Upper lobe of left lung (tissue), 6 donors: ENCODE data around the gene PTPRJ. TPM values are rescaled to one million over a fixed set of nuclear protein-coding genes. Genes with fewer than 3 reads are reported as not detected.
"Not testable (repeated sequence)": the region's sequence is repeated elsewhere in the genome, so short reads cannot be mapped to it uniquely, and the experiment has no call there.

Experiments used
- ATAC-seq, 2 donors: fragments of 200-7000 bp; cut with Tn5 transposase; one replicate each; pipeline ENCODE4 v1.9.1; 2022; ENCODE audit warnings: mild to moderate bottlenecking in 2 of 2, moderate library complexity in 2 of 2; ENCODE audit not compliant: low FRiP score in 2 of 2
- DNase-seq, 2 donors: peaks; one replicate each; pipeline ENCODE4 v3.0.0-alpha.2; 2019 to 2020
- H3K27ac ChIP-seq, 4 donors: fragments of 200-600 bp; sonication (generic); one replicate each; pipeline ENCODE4 v1.5.1; 2016 to 2019
- H3K27me3 ChIP-seq, 4 donors: fragments of 200-600 bp; sonication (generic); one replicate each; pipeline ENCODE4 v1.5.1; 2017 to 2019
- H3K36me3 ChIP-seq, 4 donors: fragments of 200-600 bp; sonication (generic); one replicate each; pipeline ENCODE4 v1.5.1; 2016 to 2019
- H3K4me1 ChIP-seq, 4 donors: fragments of 200-600 bp; sonication (generic); one replicate each; pipeline ENCODE4 v1.5.1; 2018 to 2019
- H3K4me3 ChIP-seq, 4 donors: fragments of 200-600 bp; sonication (generic); one replicate each; pipeline ENCODE4 v1.5.1; 2017 to 2019; ENCODE audit warnings: mild to moderate bottlenecking in 2 of 4, moderate library complexity in 1 of 4
- H3K9me3 ChIP-seq, 4 donors: fragments of 200-600 bp; sonication (generic); one replicate each; pipeline ENCODE4 v1.5.1; 2018 to 2019
- CTCF ChIP-seq, 6 experiments: fragments of 450-650 bp in 4 of 6; fragments of 200-600 bp in 2 of 6; sonication (generic) in 2 of 6; IDR thresholded peaks; one replicate each; pipeline ENCODE4 v1.5.1; 2016 to 2019; ENCODE audit warnings: antibody characterized with exemption in 6 of 6
- EP300 ChIP-seq, 4 donors: sonication (generic); formaldehyde crosslinking; IDR thresholded peaks; one replicate each; pipeline ENCODE4 v1.5.1; 2017; ENCODE audit warnings: antibody characterized with exemption in 4 of 4, control low read depth in 2 of 4
- POLR2A ChIP-seq, 4 donors: fragments of 450-650 bp; IDR thresholded peaks; one replicate each; pipeline ENCODE4 v1.5.1; 2016 to 2017; ENCODE audit warnings: antibody characterized with exemption in 4 of 4, mild to moderate bottlenecking in 2 of 4
- POLR2AphosphoS5 ChIP-seq, 2 donors: sonication (generic); formaldehyde crosslinking; IDR thresholded peaks; one replicate each; pipeline ENCODE4 v1.5.1; 2017; ENCODE audit warnings: antibody characterized with exemption in 2 of 2
- WGBS, 2 donors: methylation state at CpG; one replicate each; pipeline ENCODE4 v1.1.5; 2017 to 2018; 5-methylcytosine and 5-hydroxymethylcytosine counted together
- total RNA-seq, 6 donors: library from RNA; depleted of rRNA in 4 of 6; stranded (reverse); fragments of >200 nt in 4 of 6; gene quantifications; one replicate each; pipeline versions ENCODE4 v1.1.0 to v1.2.1, GENCODE V29; 2016 to 2021
- donor health status: DM: no; HTN: no; CAD: no; lungs with moderate emphysema.
- donor health status: DM: no; HTN: yes; CAD: no; lungs with severe emphysema.

Gene PTPRJ
- total RNA-seq, 6 donors from 2014 or later, result 17.9 to 50.4 (median 32.9) TPM

- TF ChIP-seq CTCF (IDR thresholded peaks at IDR 0.05) (no peak), EP300 (IDR thresholded peaks at IDR 0.05) (no peak), POLR2AphosphoS5 (IDR thresholded peaks at IDR 0.05) (no peak), POLR2A (IDR thresholded peaks at IDR 0.05) (no peak)
- no peaks in the 10 kb centered on the region for H3K4me1 ChIP-seq
- no peaks in the 10 kb centered on the region for H3K9me3 ChIP-seq
- no peak overlapping the region for H3K4me3 ChIP-seq
- no peaks in the 10 kb centered on the region for H3K27me3 ChIP-seq
- no peaks in the 10 kb centered on the region for H3K36me3 ChIP-seq
- no peak for ATAC-seq
- no peak overlapping the region for H3K27ac ChIP-seq
- DNase-seq, result no peak
Measured at GRCh38 chr11:48184452-48184851, 204.1 kb downstream of the PTPRJ start.

- not testable (repeated sequence) for H3K27ac ChIP-seq, H3K27me3 ChIP-seq, H3K4me3 ChIP-seq, H3K9me3 ChIP-seq, H3K36me3 ChIP-seq, DNase-seq, ATAC-seq, H3K4me1 ChIP-seq
- 51 to 72% methylated on average over 7 to 10 of the region's 10 CpGs for WGBS, 2 donors
Measured at GRCh38 chr11:48190906-48191654, 210.7 kb downstream of the PTPRJ start.

DNA sequence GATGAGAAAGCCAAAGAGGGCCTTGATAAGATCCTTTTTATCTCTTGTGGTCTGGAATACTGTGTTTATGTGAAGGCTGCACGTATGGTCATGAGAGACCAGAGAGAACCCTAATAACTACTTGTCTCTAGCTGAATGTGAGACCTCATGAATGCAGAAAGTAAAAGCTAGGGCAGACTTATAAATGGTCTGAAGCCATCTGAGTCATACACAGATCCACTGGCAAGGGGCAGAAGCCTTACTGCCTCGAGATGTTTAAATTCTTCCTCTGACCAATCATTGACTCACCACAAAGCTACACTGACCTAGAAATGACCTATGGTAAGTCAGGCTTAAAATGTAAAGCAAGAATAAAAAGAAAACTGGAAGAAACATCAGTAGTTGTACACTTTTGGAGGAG lies 213.5 kb downstream of the PTPRJ start:
- H3K4me3 ChIP-seq, result no peak overlapping the region
- H3K36me3 ChIP-seq, result no peaks in the 10 kb centered on the region
- DNase-seq (no peak), ATAC-seq (no peak)
- 67 to 69% methylated on average over 2 of the region's 2 CpGs for WGBS, 2 donors
- TF ChIP-seq POLR2AphosphoS5 (IDR thresholded peaks at IDR 0.05), result no peak
- TF ChIP-seq EP300 (IDR thresholded peaks at IDR 0.05), result no peak
- no peak for TF ChIP-seq POLR2A (IDR thresholded peaks at IDR 0.05)
- no peak for TF ChIP-seq CTCF (IDR thresholded peaks at IDR 0.05)
- peaks cover 0 to 9% (median 0%) of the 10 kb centered on the region in 4 donors for H3K9me3 ChIP-seq
- no peak overlapping the region for H3K27ac ChIP-seq
- no peaks in the 10 kb centered on the region for H3K27me3 ChIP-seq
- H3K4me1 ChIP-seq, result no peaks in the 10 kb centered on the region

DNA sequence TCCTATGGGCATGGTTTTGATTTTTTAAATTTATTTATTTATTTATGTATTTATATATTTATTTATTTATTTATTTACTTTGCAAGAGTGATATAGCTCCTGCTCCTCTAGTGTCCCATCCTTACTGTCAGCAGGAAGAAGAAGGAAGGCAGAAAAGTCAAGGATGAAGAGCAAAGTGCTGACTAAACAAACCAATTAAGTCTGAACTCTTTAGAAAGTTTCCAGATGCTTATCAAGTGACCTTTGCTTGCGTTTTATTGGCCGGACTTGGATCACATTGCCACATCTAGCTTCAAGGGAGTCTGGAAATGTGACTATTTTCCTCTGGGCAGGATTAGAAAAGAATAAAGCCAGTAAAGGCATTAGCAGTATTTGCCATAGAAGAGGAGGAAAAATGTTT lies 227.5 kb downstream of the PTPRJ start:
- no peak overlapping the region for H3K27ac ChIP-seq
- no peak for ATAC-seq
- H3K36me3 ChIP-seq, result no peaks in the 10 kb centered on the region
- 81 to 93% methylated on average over 2 of the region's 2 CpGs for WGBS, 2 donors
- TF ChIP-seq EP300 (IDR thresholded peaks at IDR 0.05), result no peak
- no peak for TF ChIP-seq POLR2A (IDR thresholded peaks at IDR 0.05)
- no peak for TF ChIP-seq POLR2AphosphoS5 (IDR thresholded peaks at IDR 0.05)
- no peak for TF ChIP-seq CTCF (IDR thresholded peaks at IDR 0.05)
- H3K4me3 ChIP-seq, result no peak overlapping the region
- no peaks in the 10 kb centered on the region for H3K4me1 ChIP-seq
- H3K9me3 ChIP-seq, result no peaks in the 10 kb centered on the region
- H3K27me3 ChIP-seq, result no peaks in the 10 kb centered on the region
- DNase-seq, result no peak

GRCh38 chr11:48210052-48210451 lies 229.7 kb downstream of the PTPRJ start:
- H3K9me3 ChIP-seq, result no peaks in the 10 kb centered on the region
- H3K36me3 ChIP-seq, result no peaks in the 10 kb centered on the region
- TF ChIP-seq CTCF (IDR thresholded peaks at IDR 0.05) (no peak), POLR2A (IDR thresholded peaks at IDR 0.05) (no peak), EP300 (IDR thresholded peaks at IDR 0.05) (no peak), POLR2AphosphoS5 (IDR thresholded peaks at IDR 0.05) (no peak)
- H3K4me1 ChIP-seq, result no peaks in the 10 kb centered on the region
- no peak overlapping the region for H3K27ac ChIP-seq
- H3K27me3 ChIP-seq, result no peaks in the 10 kb centered on the region
- WGBS, 2 donors, result 24 to 33% methylated on average over 7 of the region's 7 CpGs
- no peak for DNase-seq
- ATAC-seq, result no peak
- no peak overlapping the region for H3K4me3 ChIP-seq
